Breast epithelium (tissue), 3 donors: Measurements from ENCODE around the gene SLC25A21.

Source experiments
- CTCF ChIP-seq, 3 donors: fragments of 450-650 bp; IDR thresholded peaks; one replicate each; pipeline ENCODE4 v1.5.1; 2016 to 2017; ENCODE audit warnings: antibody characterized with exemption in 3 of 3, mild to moderate bottlenecking in 3 of 3, moderate library complexity in 3 of 3
- POLR2A ChIP-seq: fragments of 450-650 bp; IDR thresholded peaks from one replicate; pipeline ENCODE4 v1.6.1; 2016; ENCODE audit warnings: antibody characterized with exemption, mild to moderate bottlenecking, moderate library complexity
- POLR2AphosphoS5 ChIP-seq, 3 donors: sonication (generic); formaldehyde crosslinking; IDR thresholded peaks; one replicate each; pipeline ENCODE4 v1.6.1; 2017; ENCODE audit warnings: antibody characterized with exemption in 3 of 3

GRCh38 chr14:37147310-37147880 lies 25.0 kb downstream of the SLC25A21 start:
- TF ChIP-seq CTCF (IDR thresholded peaks at IDR 0.05): no peak
- TF ChIP-seq POLR2A: no peak
- no peak for TF ChIP-seq POLR2AphosphoS5 (IDR thresholded peaks at IDR 0.05)
